Liver (tissue), 9 donors: ENCODE results near the gene ANKFN1. TPM values are rescaled to one million over a fixed set of nuclear protein-coding genes. Genes with fewer than 3 reads are reported as not detected.

ENCODE experiments used
- DNase-seq: peaks from one replicate; pipeline ENCODE4 v3.0.0-alpha.2; 2017; ENCODE audit warnings: low spot score
- H3K27ac ChIP-seq, 2 donors: one replicate each; pipeline ENCODE4 v1.7.0; 2013; ENCODE audit warnings: inconsistent platforms in 2 of 2, low read length in 2 of 2, control low read depth in 1 of 2, low read depth in 1 of 2, mild to moderate bottlenecking in 1 of 2
- H3K27me3 ChIP-seq, 4 donors: one replicate each; pipeline versions ENCODE4 v1.6.1 to v1.7.0; 2013; ENCODE audit warnings: low read length in 3 of 4, inconsistent platforms in 1 of 4, mild to moderate bottlenecking in 1 of 4, moderate library complexity in 1 of 4; ENCODE audit not compliant: control insufficient read depth in 4 of 4, insufficient read depth in 4 of 4
- H3K36me3 ChIP-seq, 4 donors: one replicate each; pipeline versions ENCODE4 v1.6.1 to v1.7.0; 2013; ENCODE audit warnings: low read length in 3 of 4, mild to moderate bottlenecking in 3 of 4, low read depth in 1 of 4, moderate library complexity in 1 of 4; ENCODE audit not compliant: control insufficient read depth in 4 of 4, insufficient read depth in 3 of 4
- H3K4me1 ChIP-seq, 4 donors: one replicate each; pipeline versions ENCODE4 v1.6.1 to v1.7.0; 2013; ENCODE audit warnings: low read length in 3 of 4, mild to moderate bottlenecking in 3 of 4, moderate library complexity in 1 of 4; ENCODE audit not compliant: control insufficient read depth in 4 of 4, insufficient read depth in 4 of 4
- H3K4me3 ChIP-seq, 3 donors: one replicate each; pipeline versions ENCODE4 v1.6.1 to v1.7.0; 2013; ENCODE audit warnings: low read length in 3 of 3, control low read depth in 1 of 3, low read depth in 1 of 3, mild to moderate bottlenecking in 1 of 3
- H3K9ac ChIP-seq, 2 donors: one replicate each; pipeline ENCODE4 v1.7.0; 2013; ENCODE audit warnings: low read length in 2 of 2, mild to moderate bottlenecking in 2 of 2, moderate library complexity in 2 of 2, control low read depth in 1 of 2, low read depth in 1 of 2
- H3K9me3 ChIP-seq, 4 donors: one replicate each; pipeline versions ENCODE4 v1.6.1 to v1.7.0; 2013; ENCODE audit warnings: low read length in 3 of 4; ENCODE audit not compliant: control insufficient read depth in 4 of 4
- ATF3 ChIP-seq: IDR thresholded peaks from 2 replicates; pipeline ENCODE4 v1.6.1; 2016; ENCODE audit warnings: antibody characterized with exemption
- EGR1 ChIP-seq, 2 donors: IDR thresholded peaks; 2 replicates each; pipeline ENCODE4 v1.6.1; 2016 to 2018; ENCODE audit warnings: antibody characterized with exemption in 2 of 2, low read depth in 2 of 2
- FOXA1 ChIP-seq: IDR thresholded peaks from 2 replicates; pipeline ENCODE4 v1.6.1; 2016; ENCODE audit warnings: antibody characterized with exemption
- FOXA2 ChIP-seq: IDR thresholded peaks from 2 replicates; pipeline ENCODE4 v1.6.1; 2016; ENCODE audit warnings: antibody characterized with exemption
- GABPA ChIP-seq, 2 donors: IDR thresholded peaks in 1 of 2; conservative IDR thresholded peaks in 1 of 2; 2 replicates each; pipeline ENCODE4 v1.6.1; 2016; ENCODE audit warnings: antibody characterized with exemption in 2 of 2, mild to moderate bottlenecking in 1 of 2, moderate library complexity in 1 of 2
- HNF4G ChIP-seq: IDR thresholded peaks from 2 replicates; pipeline ENCODE4 v1.6.1; 2016; ENCODE audit warnings: antibody characterized with exemption
- JUND ChIP-seq, 2 donors: IDR thresholded peaks; 2 replicates each; pipeline ENCODE4 v1.6.1; 2016; ENCODE audit warnings: antibody characterized with exemption in 2 of 2
- NR2F2 ChIP-seq: IDR thresholded peaks from 2 replicates; pipeline ENCODE4 v1.6.1; 2016; ENCODE audit warnings: antibody characterized with exemption
- RAD21 ChIP-seq, 2 donors: IDR thresholded peaks; 2 replicates each; pipeline ENCODE4 v1.6.1; 2016; ENCODE audit warnings: antibody characterized with exemption in 2 of 2, mild to moderate bottlenecking in 2 of 2
- RXRA ChIP-seq, 2 donors: IDR thresholded peaks; 2 replicates each; pipeline ENCODE4 v1.6.1; 2017 to 2018; ENCODE audit warnings: antibody characterized with exemption in 2 of 2, mild to moderate bottlenecking in 1 of 2
- SP1 ChIP-seq: IDR thresholded peaks from 2 replicates; pipeline ENCODE4 v1.6.1; 2018; ENCODE audit warnings: antibody characterized with exemption, mild to moderate bottlenecking
- TAF1 ChIP-seq: conservative IDR thresholded peaks from 2 replicates; pipeline ENCODE4 v1.6.1; 2016; ENCODE audit warnings: antibody characterized with exemption, mild to moderate bottlenecking
- YY1 ChIP-seq: IDR thresholded peaks from 2 replicates; pipeline ENCODE4 v1.6.1; 2016; ENCODE audit warnings: antibody characterized with exemption, mild to moderate bottlenecking
- ZBTB33 ChIP-seq: IDR thresholded peaks from 2 replicates; pipeline ENCODE4 v1.6.1; 2016; ENCODE audit warnings: antibody characterized with exemption
- WGBS: extraction: QIAGEN DNeasy Blood & Tissue Kit; methylation state at CpG from one replicate; pipeline ENCODE4 v1.1.7; 2013; 5-methylcytosine and 5-hydroxymethylcytosine counted together
- polyA plus RNA-seq, 2 donors: library from polyadenylated mRNA; stranded (reverse) in 1 of 2; unstranded in 1 of 2; fragments of 200-250 nt in 1 of 2; fragments of >200 nt in 1 of 2; fragmentation: Nextera tagmentation in 1 of 2; extraction: Ambion mirVana in 1 of 2; gene quantifications; one replicate each; pipeline versions ENCODE4 v1.2.1 to v1.2.3, GENCODE V29; 2013 to 2015
- total RNA-seq, 2 donors: library from RNA; depleted of rRNA; stranded (reverse); fragments of >200 nt; gene quantifications; one replicate each; pipeline ENCODE4 v1.2.3, GENCODE V29; 2014
- TF ChIP-seq, protein P1 (sequence below): IDR thresholded peaks from 2 replicates; pipeline ENCODE4 v1.6.1; 2016; ENCODE audit warnings: antibody characterized with exemption, mild to moderate bottlenecking
- TF ChIP-seq, protein P2 (sequence below): fragments of 150-350 bp; IDR thresholded peaks from 2 replicates; pipeline ENCODE4 v1.5.1; 2017; ENCODE audit warnings: improper control_type of control experiment, low read depth, low read length; ENCODE audit not compliant: missing input control
- TF ChIP-seq, protein P3 (sequence below): IDR thresholded peaks from 2 replicates; pipeline ENCODE4 v1.6.1; 2016; ENCODE audit warnings: antibody characterized with exemption
- donor health status: healthy.
- donor health status: healthy.
- donor health status: healthy.
- donor health status: healthy.
- donor health status: healthy.

Gene ANKFN1
- total and polyA plus RNA-seq, 4 donors = not detected

DNA sequence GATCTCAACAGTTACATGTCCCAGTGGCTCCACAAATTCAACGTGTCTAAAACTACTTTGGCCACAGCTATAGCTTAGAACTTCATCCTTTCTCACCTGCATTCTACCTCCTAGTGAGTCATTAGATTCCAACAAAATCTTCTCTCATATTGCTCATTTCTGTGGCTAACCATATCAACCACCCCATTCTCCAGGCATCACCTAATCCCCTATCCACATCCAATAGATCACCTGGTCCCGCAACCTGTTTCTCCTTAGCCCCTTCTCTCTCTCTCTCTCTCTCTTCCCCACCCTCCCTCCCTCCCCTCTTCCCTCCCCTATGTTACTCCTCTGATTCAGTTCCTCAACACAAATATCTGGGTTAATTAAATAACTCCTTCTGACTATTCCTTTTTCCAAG is 64.6 kb downstream of the ANKFN1 start (continued):
- TF ChIP-seq, protein P1, sequence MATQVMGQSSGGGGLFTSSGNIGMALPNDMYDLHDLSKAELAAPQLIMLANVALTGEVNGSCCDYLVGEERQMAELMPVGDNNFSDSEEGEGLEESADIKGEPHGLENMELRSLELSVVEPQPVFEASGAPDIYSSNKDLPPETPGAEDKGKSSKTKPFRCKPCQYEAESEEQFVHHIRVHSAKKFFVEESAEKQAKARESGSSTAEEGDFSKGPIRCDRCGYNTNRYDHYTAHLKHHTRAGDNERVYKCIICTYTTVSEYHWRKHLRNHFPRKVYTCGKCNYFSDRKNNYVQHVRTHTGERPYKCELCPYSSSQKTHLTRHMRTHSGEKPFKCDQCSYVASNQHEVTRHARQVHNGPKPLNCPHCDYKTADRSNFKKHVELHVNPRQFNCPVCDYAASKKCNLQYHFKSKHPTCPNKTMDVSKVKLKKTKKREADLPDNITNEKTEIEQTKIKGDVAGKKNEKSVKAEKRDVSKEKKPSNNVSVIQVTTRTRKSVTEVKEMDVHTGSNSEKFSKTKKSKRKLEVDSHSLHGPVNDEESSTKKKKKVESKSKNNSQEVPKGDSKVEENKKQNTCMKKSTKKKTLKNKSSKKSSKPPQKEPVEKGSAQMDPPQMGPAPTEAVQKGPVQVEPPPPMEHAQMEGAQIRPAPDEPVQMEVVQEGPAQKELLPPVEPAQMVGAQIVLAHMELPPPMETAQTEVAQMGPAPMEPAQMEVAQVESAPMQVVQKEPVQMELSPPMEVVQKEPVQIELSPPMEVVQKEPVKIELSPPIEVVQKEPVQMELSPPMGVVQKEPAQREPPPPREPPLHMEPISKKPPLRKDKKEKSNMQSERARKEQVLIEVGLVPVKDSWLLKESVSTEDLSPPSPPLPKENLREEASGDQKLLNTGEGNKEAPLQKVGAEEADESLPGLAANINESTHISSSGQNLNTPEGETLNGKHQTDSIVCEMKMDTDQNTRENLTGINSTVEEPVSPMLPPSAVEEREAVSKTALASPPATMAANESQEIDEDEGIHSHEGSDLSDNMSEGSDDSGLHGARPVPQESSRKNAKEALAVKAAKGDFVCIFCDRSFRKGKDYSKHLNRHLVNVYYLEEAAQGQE = no peak
- no peak for TF ChIP-seq EGR1 (IDR thresholded peaks at IDR 0.05; ENCODE audit: low read depth in 2 of 2)
- no peak for TF ChIP-seq YY1
- TF ChIP-seq NR2F2 = no peak
- TF ChIP-seq RXRA (IDR thresholded peaks at IDR 0.05) = no peak
- no peak for TF ChIP-seq JUND (IDR thresholded peaks at IDR 0.05)
- TF ChIP-seq RAD21 (IDR thresholded peaks at IDR 0.05) = no peak
- no peak for TF ChIP-seq FOXA2
- TF ChIP-seq FOXA1 = no peak
- no peak for TF ChIP-seq HNF4G
- TF ChIP-seq SP1 = no peak
- no peak for TF ChIP-seq TAF1

DNA sequence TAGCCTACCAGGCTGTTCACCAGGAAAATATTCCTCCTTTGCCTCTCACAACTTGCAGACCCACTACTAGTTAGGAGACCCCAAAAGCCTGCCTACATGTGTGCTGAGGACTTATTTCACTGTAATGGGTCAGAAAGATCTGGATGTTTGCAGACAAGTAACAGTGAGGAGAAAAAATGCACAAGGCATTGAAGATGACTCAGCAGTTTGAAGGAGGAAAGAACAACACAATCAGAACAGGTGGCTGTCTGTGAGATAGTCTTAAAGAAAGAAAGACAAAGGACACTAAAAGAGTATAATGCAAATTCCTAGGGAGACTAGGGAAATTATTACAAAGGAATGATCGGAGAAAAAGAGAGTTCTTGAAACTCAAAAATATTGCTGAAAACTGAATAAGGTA is 69.0 kb downstream of the ANKFN1 start:
- H3K9me3 ChIP-seq = no peaks in the 10 kb centered on the region
- no peak for TF ChIP-seq SP1
- TF ChIP-seq RXRA (IDR thresholded peaks at IDR 0.05) = no peak
- TF ChIP-seq, protein P2, sequence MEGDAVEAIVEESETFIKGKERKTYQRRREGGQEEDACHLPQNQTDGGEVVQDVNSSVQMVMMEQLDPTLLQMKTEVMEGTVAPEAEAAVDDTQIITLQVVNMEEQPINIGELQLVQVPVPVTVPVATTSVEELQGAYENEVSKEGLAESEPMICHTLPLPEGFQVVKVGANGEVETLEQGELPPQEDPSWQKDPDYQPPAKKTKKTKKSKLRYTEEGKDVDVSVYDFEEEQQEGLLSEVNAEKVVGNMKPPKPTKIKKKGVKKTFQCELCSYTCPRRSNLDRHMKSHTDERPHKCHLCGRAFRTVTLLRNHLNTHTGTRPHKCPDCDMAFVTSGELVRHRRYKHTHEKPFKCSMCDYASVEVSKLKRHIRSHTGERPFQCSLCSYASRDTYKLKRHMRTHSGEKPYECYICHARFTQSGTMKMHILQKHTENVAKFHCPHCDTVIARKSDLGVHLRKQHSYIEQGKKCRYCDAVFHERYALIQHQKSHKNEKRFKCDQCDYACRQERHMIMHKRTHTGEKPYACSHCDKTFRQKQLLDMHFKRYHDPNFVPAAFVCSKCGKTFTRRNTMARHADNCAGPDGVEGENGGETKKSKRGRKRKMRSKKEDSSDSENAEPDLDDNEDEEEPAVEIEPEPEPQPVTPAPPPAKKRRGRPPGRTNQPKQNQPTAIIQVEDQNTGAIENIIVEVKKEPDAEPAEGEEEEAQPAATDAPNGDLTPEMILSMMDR = no peak
- no peak for TF ChIP-seq RAD21 (IDR thresholded peaks at IDR 0.05)
- no peak for TF ChIP-seq NR2F2
- TF ChIP-seq ATF3 = no peak
- TF ChIP-seq HNF4G = no peak
- no peak for TF ChIP-seq TAF1
- no peak for TF ChIP-seq GABPA (IDR thresholded peaks at IDR 0.05 in 1 of 2, conservative IDR thresholded peaks at IDR 0.05 in 1 of 2)
- no peak for TF ChIP-seq YY1
- TF ChIP-seq EGR1 (IDR thresholded peaks at IDR 0.05; ENCODE audit: low read depth in 2 of 2) = no peak
- TF ChIP-seq, protein P3, sequence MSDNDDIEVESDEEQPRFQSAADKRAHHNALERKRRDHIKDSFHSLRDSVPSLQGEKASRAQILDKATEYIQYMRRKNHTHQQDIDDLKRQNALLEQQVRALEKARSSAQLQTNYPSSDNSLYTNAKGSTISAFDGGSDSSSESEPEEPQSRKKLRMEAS = no peak
- 96% methylated on average over 1 of the region's 1 CpG for WGBS
- H3K27ac ChIP-seq = no peak overlapping the region
- no peak for DNase-seq
- no peak overlapping the region for H3K9ac ChIP-seq
- no peaks in the 10 kb centered on the region for H3K4me1 ChIP-seq
- no peaks in the 10 kb centered on the region for H3K27me3 ChIP-seq
- H3K4me3 ChIP-seq = no peak overlapping the region
- H3K36me3 ChIP-seq = no peaks in the 10 kb centered on the region

GRCh38 chr17:56230660-56231059 is 77.4 kb downstream of the ANKFN1 start:
- Histone ChIP-seq H3K36me3 (no peaks in the 10 kb centered on the region), H3K27ac (no peak overlapping the region)
- 71% methylated on average over 4 of the region's 4 CpGs for WGBS
- no peak for TF ChIP-seq ZBTB33
- TF ChIP-seq RXRA (IDR thresholded peaks at IDR 0.05) = no peak
- TF ChIP-seq RAD21 (IDR thresholded peaks at IDR 0.05) = no peak
- TF ChIP-seq, protein P1 = no peak
- no peak for TF ChIP-seq ATF3
- no peak for TF ChIP-seq FOXA2
- no peak for TF ChIP-seq EGR1 (IDR thresholded peaks at IDR 0.05; ENCODE audit: low read depth in 2 of 2)
- TF ChIP-seq JUND (IDR thresholded peaks at IDR 0.05) = no peak
- TF ChIP-seq HNF4G = no peak
- no peak for TF ChIP-seq YY1
- TF ChIP-seq SP1 = no peak

More at GRCh38 chr17:56230660-56231059, 77.4 kb downstream of the ANKFN1 start:
- H3K9ac ChIP-seq = no peak overlapping the region
- no peak overlapping the region for H3K4me3 ChIP-seq
- DNase-seq = no peak
- H3K9me3 ChIP-seq = no peaks in the 10 kb centered on the region
- no peaks in the 10 kb centered on the region for H3K27me3 ChIP-seq
- no peaks in the 10 kb centered on the region for H3K4me1 ChIP-seq
